ENCODE data around the gene LHB. TPM values are rescaled to one million over a fixed set of nuclear protein-coding genes. Genes with fewer than 3 reads are reported as not detected.
"Not testable (repeated sequence)": the region's sequence is repeated elsewhere in the genome, so short reads cannot be mapped to it uniquely, and the experiment has no call there.

LHB gene
- total RNA-seq, 2 donors from 2014 or later, result 0.59 TPM; not detected in 1

GRCh38 chr19:49056101-49056901 is 39.4 kb upstream of the LHB start:
- Mint-ChIP-seq H3K36me3 (ENCODE audit: low read depth) (no peaks in the 10 kb centered on the region), H3K4me1 (peaks cover 6% of the 10 kb centered on the region), H3K9me3 (no peaks in the 10 kb centered on the region), H3K27me3 (ENCODE audit: insufficient read depth) (peaks cover 73% of the 10 kb centered on the region), H3K4me3 (peak overlapping the region; percentile 52), H3K27ac (no peak overlapping the region)
- Histone ChIP-seq H3K27me3 (ENCODE audit: control insufficient read depth, insufficient read depth, low read length, poor library complexity, severe bottlenecking) (peaks cover 48% of the 10 kb centered on the region), H3K9ac (ENCODE audit: extremely low read depth, low read length, poor library complexity, severe bottlenecking) (no peak overlapping the region), H3K4me3 (ENCODE audit: low read length) (peak overlapping the region; percentile 77), H3K9me3 (ENCODE audit: control insufficient read depth, low read length) (no peaks in the 10 kb centered on the region), H3K4me1 (ENCODE audit: control insufficient read depth, insufficient read depth, low read length) (no peaks in the 10 kb centered on the region), H3K27ac (ENCODE audit: low read depth, low read length) (no peak overlapping the region), H3K36me3 (ENCODE audit: control insufficient read depth, insufficient read depth, low read length) (no peaks in the 10 kb centered on the region)
- WGBS, 2 experiments (ENCODE audit: insufficient coverage in 1 of 2, insufficient read length in 1 of 2), result 3 to 5% methylated on average over 31 to 63 of the region's 63 CpGs
- TF ChIP-seq CTCF (conservative IDR thresholded peaks at IDR 0.05), result peak; percentile 50
- peak; percentile 89 for DNase-seq

GRCh38 chr19:49050376-49051033 is 33.6 kb upstream of the LHB start:
- peaks cover 28% of the 10 kb centered on the region for H3K27me3 Mint-ChIP-seq (ENCODE audit: insufficient read depth)
- H3K27ac Mint-ChIP-seq; H3K27me3 ChIP-seq (ENCODE audit: control insufficient read depth, insufficient read depth, low read length, poor library complexity, severe bottlenecking); H3K36me3 ChIP-seq (ENCODE audit: control insufficient read depth, insufficient read depth, low read length); H3K4me1 Mint-ChIP-seq; H3K4me3 Mint-ChIP-seq; H3K4me3 ChIP-seq (ENCODE audit: low read length); H3K9me3 ChIP-seq (ENCODE audit: control insufficient read depth, low read length); H3K4me1 ChIP-seq (ENCODE audit: control insufficient read depth, insufficient read depth, low read length); H3K27ac ChIP-seq (ENCODE audit: low read depth, low read length); H3K36me3 Mint-ChIP-seq (ENCODE audit: low read depth); H3K9me3 Mint-ChIP-seq; H3K9ac ChIP-seq (ENCODE audit: extremely low read depth, low read length, poor library complexity, severe bottlenecking): not testable (repeated sequence)
- 82 to 83% methylated on average over 17 to 24 of the region's 24 CpGs for whole genome bisulfite sequencing, 2 experiments (ENCODE audit: insufficient coverage in 1 of 2, insufficient read length in 1 of 2)
- DNase-seq, result peak; percentile 58

- WGBS, 2 experiments (ENCODE audit: insufficient coverage in 1 of 2, insufficient read length in 1 of 2), result 80% methylated on average over 1 of the region's 4 CpGs; no CpG with 5 or more reads in 1 of the 2 experiments
- not testable (repeated sequence) for H3K27ac ChIP-seq (ENCODE audit: low read depth, low read length); H3K27ac Mint-ChIP-seq; DNase-seq; H3K4me1 ChIP-seq (ENCODE audit: control insufficient read depth, insufficient read depth, low read length); H3K9me3 Mint-ChIP-seq; H3K9me3 ChIP-seq (ENCODE audit: control insufficient read depth, low read length); H3K36me3 ChIP-seq (ENCODE audit: control insufficient read depth, insufficient read depth, low read length); H3K4me1 Mint-ChIP-seq; H3K36me3 Mint-ChIP-seq (ENCODE audit: low read depth); H3K4me3 ChIP-seq (ENCODE audit: low read length); H3K9ac ChIP-seq (ENCODE audit: extremely low read depth, low read length, poor library complexity, severe bottlenecking); H3K4me3 Mint-ChIP-seq; H3K27me3 ChIP-seq (ENCODE audit: control insufficient read depth, insufficient read depth, low read length, poor library complexity, severe bottlenecking)
- peaks cover 23% of the 10 kb centered on the region for H3K27me3 Mint-ChIP-seq (ENCODE audit: insufficient read depth)
Observed at GRCh38 chr19:49049834-49050233, 32.9 kb upstream of the LHB start.

GRCh38 chr19:49049011-49049410 is 32.1 kb upstream of the LHB start, which contains the start of gene CGB8:
TSS of gene CGB8 (minus strand) at chr19:49049111. CDS start at chr19:49048739, 372 bp downstream.
- not testable (repeated sequence) for H3K9me3 Mint-ChIP-seq; H3K9ac ChIP-seq (ENCODE audit: extremely low read depth, low read length, poor library complexity, severe bottlenecking); H3K4me3 Mint-ChIP-seq; H3K4me1 Mint-ChIP-seq; H3K9me3 ChIP-seq (ENCODE audit: control insufficient read depth, low read length); H3K4me3 ChIP-seq (ENCODE audit: low read length); H3K4me1 ChIP-seq (ENCODE audit: control insufficient read depth, insufficient read depth, low read length); H3K36me3 ChIP-seq (ENCODE audit: control insufficient read depth, insufficient read depth, low read length); H3K27me3 ChIP-seq (ENCODE audit: control insufficient read depth, insufficient read depth, low read length, poor library complexity, severe bottlenecking); H3K36me3 Mint-ChIP-seq (ENCODE audit: low read depth); H3K27ac ChIP-seq (ENCODE audit: low read depth, low read length); DNase-seq; H3K27ac Mint-ChIP-seq
- H3K27me3 Mint-ChIP-seq (ENCODE audit: insufficient read depth), result peaks cover 20% of the 10 kb centered on the region
- WGBS, 2 experiments (ENCODE audit: insufficient coverage in 1 of 2, insufficient read length in 1 of 2), result 50 to 82% methylated on average over 1 to 10 of the region's 12 CpGs

GRCh38 chr19:49043548-49043947 is 26.7 kb upstream of the LHB start, which contains the start of gene CGB5:
TSS of gene CGB5 (plus strand) at chr19:49043848. CDS start at chr19:49044210, 362 bp downstream.
- H3K36me3 ChIP-seq (ENCODE audit: control insufficient read depth, insufficient read depth, low read length); DNase-seq; H3K9me3 ChIP-seq (ENCODE audit: control insufficient read depth, low read length); H3K36me3 Mint-ChIP-seq (ENCODE audit: low read depth); H3K27me3 ChIP-seq (ENCODE audit: control insufficient read depth, insufficient read depth, low read length, poor library complexity, severe bottlenecking); H3K9me3 Mint-ChIP-seq; H3K4me1 Mint-ChIP-seq; H3K27ac Mint-ChIP-seq; H3K9ac ChIP-seq (ENCODE audit: extremely low read depth, low read length, poor library complexity, severe bottlenecking); H3K4me3 Mint-ChIP-seq; H3K27me3 Mint-ChIP-seq (ENCODE audit: insufficient read depth); H3K27ac ChIP-seq (ENCODE audit: low read depth, low read length); H3K4me1 ChIP-seq (ENCODE audit: control insufficient read depth, insufficient read depth, low read length); H3K4me3 ChIP-seq (ENCODE audit: low read length): not testable (repeated sequence)
- 89% methylated on average over 7 to 12 of the region's 15 CpGs for WGBS, 2 experiments (ENCODE audit: insufficient coverage in 1 of 2, insufficient read length in 1 of 2)

- not testable (repeated sequence) for H3K27me3 Mint-ChIP-seq (ENCODE audit: insufficient read depth); H3K4me3 ChIP-seq (ENCODE audit: low read length); H3K4me3 Mint-ChIP-seq; H3K36me3 ChIP-seq (ENCODE audit: control insufficient read depth, insufficient read depth, low read length); H3K4me1 Mint-ChIP-seq; H3K4me1 ChIP-seq (ENCODE audit: control insufficient read depth, insufficient read depth, low read length); H3K27me3 ChIP-seq (ENCODE audit: control insufficient read depth, insufficient read depth, low read length, poor library complexity, severe bottlenecking); H3K36me3 Mint-ChIP-seq (ENCODE audit: low read depth); H3K9ac ChIP-seq (ENCODE audit: extremely low read depth, low read length, poor library complexity, severe bottlenecking); H3K9me3 Mint-ChIP-seq; DNase-seq; H3K9me3 ChIP-seq (ENCODE audit: control insufficient read depth, low read length); H3K27ac ChIP-seq (ENCODE audit: low read depth, low read length); H3K27ac Mint-ChIP-seq
- 83% methylated on average over 1 of the region's 4 CpGs; no CpG with 5 or more reads in 1 of the 2 experiments for WGBS, 2 experiments (ENCODE audit: insufficient coverage in 1 of 2, insufficient read length in 1 of 2)
Observed at GRCh38 chr19:49042666-49043065, 25.8 kb upstream of the LHB start.

Measured in endodermal cell (in vitro differentiated cells).